HG03457 (cell line): ENCODE data around the gene IL15RA.
"Not testable (repeated sequence)": the region's sequence is repeated elsewhere in the genome, so short reads cannot be mapped to it uniquely, and the experiment has no call there.

Experiments
- ATAC-seq: cut with Tn5 transposase; IDR thresholded peaks from one replicate; pipeline ENCODE4 v1.9.1; 2021; ENCODE audit warnings: moderate number of reproducible peaks; ENCODE audit not compliant: unreplicated experiment

The IL15RA gene

GRCh38 chr10:6006546-6006945, 29.2 kb upstream of the IL15RA start:
- ATAC-seq = no peak

DNA sequence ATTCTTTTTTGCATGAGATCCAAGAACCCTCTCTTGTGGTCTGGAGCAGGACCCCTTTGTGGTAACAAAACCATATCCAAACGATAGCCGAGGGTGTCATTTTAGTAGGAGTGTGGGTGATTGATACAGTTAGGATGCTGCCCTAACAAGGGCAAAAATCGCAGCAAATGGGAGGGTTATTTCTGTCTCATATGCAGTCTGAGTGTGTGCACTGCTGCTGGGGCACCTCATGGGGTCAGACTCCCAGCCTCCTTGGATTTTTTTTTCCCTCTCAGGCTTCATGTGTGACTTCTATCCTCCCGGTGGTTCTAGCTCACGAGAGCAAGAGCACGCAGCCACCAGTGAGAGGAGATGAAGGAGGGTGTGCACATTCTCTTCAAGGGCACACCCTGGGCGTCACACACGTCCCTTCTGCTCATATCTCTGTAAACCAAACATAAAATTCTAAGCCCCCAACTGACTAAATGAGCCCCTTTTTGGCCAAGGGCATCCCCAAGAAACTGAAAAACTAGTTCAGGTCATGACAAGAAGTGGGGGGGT, 28.6 kb upstream of the IL15RA start:
- ATAC-seq = no peak

GRCh38 chr10:6005161-6005804, 27.9 kb upstream of the IL15RA start:
- not testable (repeated sequence) for ATAC-seq

- no peak for ATAC-seq
Observed at GRCh38 chr10:6002809-6003510, 25.6 kb upstream of the IL15RA start.

- no peak for ATAC-seq
Observed at GRCh38 chr10:5999440-6000165, 22.3 kb upstream of the IL15RA start.

DNA sequence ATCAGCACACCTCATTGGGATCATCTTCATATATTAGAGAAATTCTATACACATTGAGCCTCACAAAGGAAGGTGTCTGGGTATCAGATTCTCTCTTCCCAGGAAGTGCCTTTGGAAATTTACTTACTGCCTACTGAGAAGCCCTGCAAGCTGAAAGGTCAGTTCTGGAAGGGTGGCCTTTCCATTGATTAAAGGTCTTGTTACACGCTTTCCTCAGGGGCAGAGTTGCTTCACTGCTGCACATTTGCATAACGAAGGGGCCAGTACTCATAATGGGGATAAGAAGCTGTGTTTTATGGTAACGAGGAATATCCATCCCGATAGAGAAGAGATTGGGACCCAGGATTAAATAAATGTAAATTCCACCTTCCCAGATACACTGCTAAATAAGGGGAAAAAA, 19.4 kb upstream of the IL15RA start:
- ATAC-seq = no peak

- ATAC-seq = no peak
Observed at GRCh38 chr10:5992398-5992797, 15.1 kb upstream of the IL15RA start.

DNA sequence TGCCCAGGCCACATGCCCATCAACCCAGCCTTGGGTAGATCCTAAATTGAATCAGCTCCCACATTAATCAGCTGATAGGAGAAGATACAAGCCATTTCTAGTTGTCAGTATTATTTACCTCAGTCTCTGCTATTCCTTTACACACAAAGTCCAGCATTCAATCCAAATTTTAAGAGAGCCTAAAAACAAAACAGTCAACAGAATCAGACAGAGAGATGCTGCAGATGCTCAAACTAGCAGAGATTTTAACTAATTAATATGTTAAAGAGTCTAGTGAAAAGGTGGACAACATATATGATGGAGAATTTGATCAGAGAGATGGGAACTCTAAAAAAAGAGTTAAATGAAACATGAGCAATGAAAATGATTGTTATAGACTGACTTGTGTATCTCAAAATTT, 14.4 kb upstream of the IL15RA start:
- no peak for ATAC-seq

DNA sequence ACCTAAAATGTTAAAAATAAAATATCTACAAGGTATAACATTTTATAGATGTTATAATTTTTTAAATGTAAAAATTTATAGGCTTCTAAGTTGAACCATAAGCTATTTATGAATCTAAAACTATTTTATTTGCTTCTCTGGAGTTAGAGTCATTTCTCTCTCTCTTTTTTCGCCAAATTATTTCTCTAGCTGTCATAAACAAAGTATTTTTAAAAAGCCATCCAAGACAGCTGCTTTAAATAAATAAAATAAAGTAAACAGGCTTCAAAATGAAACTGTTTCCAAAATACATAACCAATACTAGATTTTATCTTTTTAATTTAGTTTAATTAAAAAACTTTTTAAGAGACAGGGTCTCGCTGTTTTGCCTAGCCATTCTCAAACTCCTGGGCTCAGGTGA, 12.4 kb upstream of the IL15RA start:
- ATAC-seq = no peak

DNA sequence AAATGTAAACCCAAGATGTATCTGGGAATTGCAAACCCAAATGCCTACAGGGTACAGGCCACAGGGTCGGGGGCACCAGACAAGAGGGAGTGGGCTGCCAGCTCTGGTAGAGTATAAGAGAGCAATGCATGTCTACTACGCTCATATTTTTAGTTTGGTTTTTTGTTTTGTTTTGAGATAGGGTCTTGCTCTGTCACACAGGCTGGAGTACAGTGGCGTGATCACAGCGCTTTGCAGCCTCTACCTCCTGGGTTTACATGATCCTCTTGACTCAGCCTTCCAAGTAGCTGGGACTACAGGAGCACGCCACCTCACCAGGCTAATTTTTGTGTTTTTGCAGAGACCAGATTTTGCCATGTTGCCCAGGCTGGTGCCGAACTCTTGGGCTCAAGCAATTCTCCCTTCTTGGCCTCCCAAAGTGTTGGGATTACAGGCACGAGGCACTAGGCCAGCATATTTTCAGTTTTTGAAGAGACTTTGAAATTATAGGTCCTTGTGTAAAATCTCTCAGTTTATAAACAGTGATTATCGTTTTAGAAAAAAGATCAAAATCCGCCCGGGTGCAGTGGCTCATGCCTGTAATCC, 11.1 kb upstream of the IL15RA start:
- ATAC-seq = no peak

DNA sequence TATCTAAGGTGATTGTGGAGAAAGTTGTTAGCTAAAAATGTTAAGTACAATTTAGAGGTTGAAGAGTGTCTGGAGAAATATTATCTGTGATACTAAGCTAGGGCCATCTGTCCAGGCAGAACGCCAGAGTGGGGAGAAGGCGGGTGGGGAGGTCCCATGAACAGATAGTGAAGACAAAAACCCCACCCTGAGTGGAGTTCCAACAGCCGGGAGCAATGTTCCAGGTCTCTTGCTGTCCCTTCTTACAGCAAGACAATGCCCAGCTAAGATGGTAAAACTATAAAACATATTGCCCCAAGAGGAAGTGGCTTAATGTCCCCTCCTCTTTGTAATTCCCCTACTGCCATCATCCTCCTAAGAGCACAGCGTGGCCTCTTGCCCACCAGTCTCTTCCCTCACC, 10.4 kb upstream of the IL15RA start:
- ATAC-seq = no peak

- ATAC-seq = no peak
Observed at GRCh38 chr10:5985029-5985428, 7.7 kb upstream of the IL15RA start.

DNA sequence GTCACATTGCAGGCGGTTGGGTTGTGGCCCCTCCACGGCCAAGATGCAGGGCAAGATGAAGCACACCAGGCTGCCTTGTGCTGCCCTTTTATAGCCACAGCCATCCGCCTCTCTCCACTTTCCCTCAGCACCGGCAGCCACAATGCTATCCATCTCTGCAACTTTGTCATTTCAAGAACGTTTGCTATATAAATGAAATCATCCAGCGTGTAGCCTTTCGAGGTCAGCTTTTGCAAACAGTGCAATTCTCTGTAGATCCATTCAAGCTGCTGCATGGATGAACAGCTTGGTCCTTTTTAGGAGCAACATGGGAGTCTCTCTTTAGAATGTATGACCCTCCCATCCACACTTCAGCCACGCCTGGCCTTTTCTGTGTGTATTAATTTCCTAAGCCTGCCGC, 6.4 kb upstream of the IL15RA start:
- ATAC-seq = no peak

- ATAC-seq = no peak
Observed at GRCh38 chr10:5981529-5981928, 4.2 kb upstream of the IL15RA start.

DNA sequence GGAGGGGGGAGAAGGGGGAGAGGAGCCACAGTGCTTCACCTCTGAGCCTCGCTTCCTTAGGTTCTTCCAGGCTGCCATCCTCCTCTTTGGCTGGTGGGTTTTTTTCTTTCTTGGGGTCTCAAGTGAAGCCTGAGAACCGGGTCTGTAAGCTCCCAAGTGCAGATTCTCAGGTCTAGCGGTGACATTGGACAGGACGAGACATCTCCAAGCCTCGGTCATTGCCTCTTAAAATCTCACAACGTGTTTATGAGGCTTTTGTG, 817 bp upstream of the IL15RA start:
- no peak for ATAC-seq

DNA sequence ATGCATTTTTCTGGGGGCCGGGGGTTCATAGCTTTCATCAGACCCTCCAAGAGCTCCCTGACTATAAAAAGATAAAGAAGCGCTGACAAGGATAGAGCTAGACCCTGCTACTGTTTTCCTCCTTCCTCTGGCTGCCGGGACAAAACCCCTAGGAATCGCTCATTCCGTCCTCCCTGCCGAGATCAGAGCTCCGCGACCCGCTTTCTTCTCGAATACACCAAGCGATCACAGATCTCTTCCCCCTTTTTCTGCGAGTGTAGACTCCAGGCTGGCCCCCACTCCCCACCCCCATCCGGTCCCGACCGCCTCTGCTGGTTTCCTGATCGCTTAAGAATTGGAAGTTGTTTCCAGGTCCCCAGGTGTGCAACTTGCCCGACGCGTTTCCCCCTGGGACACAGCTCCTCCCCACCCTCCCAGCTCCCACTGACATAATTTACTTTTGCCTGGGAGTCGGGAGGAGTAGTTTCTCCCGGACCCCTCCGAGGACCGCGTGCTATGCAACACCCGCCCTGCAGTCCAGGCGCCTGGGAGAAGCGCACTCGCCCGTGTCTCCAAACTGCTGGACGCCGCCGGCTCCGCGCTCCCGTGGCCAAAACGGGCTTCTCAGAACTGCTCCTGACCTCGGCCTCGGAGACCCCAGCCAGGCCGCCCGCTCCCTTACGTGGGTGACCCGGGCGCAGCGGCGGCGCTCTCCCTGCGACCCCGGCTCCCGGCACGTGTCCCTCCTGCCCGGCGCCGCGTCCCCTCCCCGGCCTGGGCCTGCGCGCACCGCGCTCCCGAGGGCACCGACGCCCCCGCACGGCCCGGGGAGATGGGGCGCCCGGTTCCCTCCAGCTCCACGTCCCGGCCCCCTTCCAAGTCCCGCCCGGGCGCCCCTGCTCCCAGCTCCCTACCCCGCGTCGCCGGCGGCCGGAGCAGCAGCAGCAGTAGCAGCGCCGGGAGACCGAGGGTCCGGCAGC, 552 bp downstream of the IL15RA start:
- ATAC-seq = peak; percentile 3

DNA sequence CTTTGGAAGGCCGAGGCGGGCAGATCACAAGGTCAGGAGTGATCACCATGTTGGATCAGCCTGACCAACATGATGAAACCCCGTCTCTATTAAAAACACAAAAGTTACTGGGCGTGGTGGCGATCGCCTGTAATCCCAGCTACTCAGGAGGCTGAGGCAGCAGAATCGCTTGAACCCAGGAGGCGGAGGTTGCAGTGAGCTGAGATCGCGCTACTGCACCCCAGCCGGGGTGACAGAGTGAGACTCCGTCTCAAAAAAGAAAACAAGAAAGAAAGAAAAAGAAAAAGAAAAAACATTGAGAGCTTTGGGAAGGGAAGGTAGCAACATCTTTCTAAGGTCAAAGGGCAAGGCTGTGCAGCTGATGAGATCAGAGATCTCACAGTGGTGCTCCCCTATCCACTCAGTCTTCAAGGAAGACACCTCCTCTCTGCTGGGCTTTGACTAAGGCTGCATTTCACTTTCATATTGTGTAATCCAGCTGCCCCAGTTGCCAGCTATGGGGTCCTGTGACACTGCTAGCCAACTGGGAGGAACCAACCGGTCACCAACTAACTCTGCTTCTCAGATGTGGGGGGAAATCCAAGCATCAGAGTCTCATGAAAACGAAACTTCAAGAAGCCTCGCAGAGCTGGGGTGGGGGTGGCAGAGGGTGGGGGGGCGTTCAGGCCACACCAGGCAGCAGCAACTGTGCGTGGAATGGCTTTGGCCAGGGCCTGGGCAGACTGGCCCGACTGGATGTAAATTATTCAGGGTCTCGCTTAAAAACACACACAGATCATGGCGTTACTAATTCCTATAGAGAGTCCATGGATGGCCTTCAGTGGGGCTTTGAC, 1.5 kb downstream of the IL15RA start:
- peak; percentile 58 for ATAC-seq

DNA sequence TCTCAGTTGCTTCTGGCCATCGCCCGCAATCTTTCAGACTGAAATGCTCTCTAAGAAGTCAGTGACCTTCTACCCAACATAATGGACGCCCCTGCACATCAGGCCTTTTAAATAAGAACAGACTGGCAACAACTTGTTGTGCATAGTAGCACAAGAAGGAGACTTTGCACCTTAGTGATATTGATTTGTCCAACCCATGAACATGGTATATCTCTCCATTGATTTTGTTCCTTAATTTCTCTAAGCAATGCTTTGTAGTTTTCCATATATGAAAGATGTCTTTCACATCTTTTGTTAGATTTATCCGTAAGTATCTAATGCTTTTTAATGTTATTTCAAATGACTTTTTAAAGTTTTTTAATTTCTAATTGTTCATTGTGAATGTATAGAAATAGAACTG, 4.3 kb downstream of the IL15RA start:
- no peak for ATAC-seq

GRCh38 chr10:5971886-5972285, 5.5 kb downstream of the IL15RA start:
- ATAC-seq = no peak

- ATAC-seq = no peak
Observed at GRCh38 chr10:5971315-5971832, 6.0 kb downstream of the IL15RA start.
